ENCODE data around the gene MAST1.
"Not testable (repeated sequence)": the region's sequence is repeated elsewhere in the genome, so short reads cannot be mapped to it uniquely, and the experiment has no call there.

- not testable (repeated sequence) for TF ChIP-seq CTCF, EP300, POLR2A, POLR2AphosphoS5 (IDR thresholded peaks at IDR 0.05)
Observed at GRCh38 chr19:12846613-12847012, 8.3 kb downstream of the MAST1 start.

All from stomach (tissue), 4 donors.